HG03025 (cell line): ENCODE results near the gene RNF13.

Experiments used
- ATAC-seq: cut with Tn5 transposase; IDR thresholded peaks from one replicate; pipeline ENCODE4 v1.9.1; 2021; ENCODE audit warnings: mild to moderate bottlenecking, moderate library complexity; ENCODE audit not compliant: unreplicated experiment, low FRiP score

Gene RNF13, protein sequence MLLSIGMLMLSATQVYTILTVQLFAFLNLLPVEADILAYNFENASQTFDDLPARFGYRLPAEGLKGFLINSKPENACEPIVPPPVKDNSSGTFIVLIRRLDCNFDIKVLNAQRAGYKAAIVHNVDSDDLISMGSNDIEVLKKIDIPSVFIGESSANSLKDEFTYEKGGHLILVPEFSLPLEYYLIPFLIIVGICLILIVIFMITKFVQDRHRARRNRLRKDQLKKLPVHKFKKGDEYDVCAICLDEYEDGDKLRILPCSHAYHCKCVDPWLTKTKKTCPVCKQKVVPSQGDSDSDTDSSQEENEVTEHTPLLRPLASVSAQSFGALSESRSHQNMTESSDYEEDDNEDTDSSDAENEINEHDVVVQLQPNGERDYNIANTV

DNA sequence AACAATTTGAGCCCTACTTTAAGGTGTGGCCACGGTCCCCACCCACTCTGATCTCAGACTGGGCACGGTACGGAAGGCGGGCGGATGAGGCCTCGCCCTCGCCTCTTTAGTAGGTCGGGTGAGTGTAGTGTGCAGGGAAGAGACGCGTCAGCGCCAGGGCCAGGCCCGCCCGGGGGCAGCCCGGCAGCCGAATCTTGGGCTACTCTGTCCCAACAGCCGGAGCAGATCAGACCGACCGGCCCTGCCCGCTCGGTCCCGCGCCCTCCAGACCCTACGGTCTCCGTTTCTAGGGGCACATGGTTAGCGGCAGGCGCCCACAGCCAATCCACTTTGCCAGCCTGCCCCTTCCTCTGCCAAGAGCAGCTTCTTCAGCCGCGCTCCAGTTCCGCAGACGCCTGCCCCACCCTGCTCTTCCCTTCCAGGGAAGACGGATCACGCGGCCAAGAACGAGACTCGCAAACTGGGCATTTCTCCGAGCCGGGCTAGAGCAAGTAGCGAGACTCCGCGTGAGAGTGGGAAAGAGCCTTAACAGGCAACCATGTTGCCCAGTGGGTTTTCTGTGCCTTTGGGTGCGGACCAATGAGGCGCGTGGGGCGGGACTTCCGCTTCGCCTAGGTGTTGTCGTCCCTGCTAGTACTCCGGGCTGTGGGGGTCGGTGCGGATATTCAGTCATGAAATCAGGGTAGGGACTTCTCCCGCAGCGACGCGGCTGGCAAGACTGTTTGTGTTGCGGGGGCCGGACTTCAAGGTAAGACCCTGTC is at the start of gene RNF13:
Gene RNF13, plus strand, starts transcription at position 610 of the 761 bp plus-strand sequence. CDS start 32,812 bp downstream, outside the sequence.
- ATAC-seq, result peak; percentile 97

DNA sequence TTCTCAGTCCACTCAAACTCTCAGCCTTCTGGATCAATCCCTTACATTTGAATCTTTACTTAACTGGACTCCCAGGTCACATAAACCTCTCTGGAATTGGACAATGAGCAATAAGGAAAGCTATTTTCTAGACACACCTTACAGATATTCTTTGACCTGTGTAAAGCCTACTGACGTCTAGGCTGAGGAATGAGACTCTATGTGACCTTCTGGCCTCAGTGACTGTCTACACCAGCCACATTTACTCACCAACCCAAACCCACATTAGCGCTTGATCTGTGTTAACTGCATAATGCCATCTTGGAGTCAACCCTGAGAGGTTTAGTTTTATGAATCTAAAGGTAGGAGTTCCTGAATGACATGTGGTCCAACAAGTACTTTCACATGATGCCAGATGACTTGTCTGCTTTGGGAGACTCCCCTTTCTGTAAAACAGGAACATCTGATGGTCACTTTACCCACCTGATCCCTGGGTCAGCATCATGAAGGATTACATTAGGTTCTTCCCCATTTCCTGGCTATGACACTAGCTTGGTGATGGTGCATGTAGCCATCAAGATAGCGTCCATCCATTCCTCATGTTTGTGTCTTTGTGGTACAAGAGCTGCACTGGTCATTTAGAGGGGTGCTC is 49.3 kb upstream of the RNF13 start:
- no peak for ATAC-seq

DNA sequence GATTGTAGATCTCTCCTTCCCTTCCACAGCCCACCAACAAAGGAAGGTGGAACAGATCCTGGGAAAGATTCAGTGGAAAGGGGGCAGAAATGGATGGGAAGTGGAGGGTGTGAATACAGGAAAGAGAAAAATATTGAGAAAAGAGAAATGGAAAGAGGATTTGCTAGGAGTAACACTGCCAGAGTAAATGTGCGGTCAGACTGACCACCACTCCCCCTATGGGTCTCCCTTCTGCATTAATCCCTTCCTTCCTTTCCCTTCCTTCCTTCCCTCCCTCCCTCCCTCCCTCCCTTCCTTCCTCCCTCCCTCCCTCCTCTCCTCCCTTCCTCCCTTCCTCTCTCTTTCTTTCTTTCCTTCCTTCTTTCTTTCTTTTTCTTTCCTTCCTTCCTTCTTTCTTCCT is 48.7 kb upstream of the RNF13 start:
- ATAC-seq, result no peak

DNA sequence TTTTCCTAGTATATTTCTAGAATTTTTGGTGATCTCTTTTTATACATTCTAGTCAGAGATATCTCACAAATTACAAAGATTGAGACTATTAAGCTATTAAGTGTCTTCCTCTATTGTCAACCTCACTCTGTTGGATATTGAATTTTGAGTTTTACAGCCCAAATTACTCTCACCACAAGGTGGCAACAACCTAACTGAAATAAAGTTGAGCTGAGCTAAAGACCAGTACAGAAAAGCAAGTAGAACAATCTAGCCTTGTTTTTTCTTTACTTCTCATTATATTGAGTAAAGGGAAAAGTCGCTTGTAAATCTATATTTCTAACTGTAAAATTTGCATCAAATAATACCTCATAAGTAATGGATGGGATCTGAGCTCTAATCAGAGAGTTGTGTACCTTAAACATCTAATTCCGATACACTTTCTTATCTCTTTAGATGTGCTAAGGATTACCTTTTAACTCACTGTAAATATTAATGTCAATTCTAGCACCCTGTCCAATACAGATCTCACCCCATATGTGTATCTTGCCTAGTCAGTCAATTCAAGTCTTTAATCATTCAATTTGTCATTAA is 47.2 kb upstream of the RNF13 start:
- no peak for ATAC-seq

DNA sequence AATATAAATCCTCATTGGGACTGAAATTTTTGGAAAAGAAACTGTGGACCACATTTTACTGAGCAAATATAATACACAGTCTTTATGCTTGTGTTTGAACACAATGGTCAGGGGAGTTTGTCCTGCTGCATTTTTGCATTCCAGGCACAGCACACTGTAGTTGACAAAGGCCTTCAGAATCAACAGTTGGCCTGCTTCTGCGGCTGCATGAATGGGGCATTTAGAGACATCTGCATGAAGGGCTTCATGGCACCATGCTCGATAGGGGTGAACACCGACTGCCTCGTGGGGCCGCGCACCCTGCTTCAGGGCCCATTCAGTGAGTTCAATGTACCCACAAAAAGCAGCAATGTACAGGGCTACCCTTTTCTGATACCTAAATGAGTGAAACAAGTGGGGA is 45.3 kb upstream of the RNF13 start:
- no peak for ATAC-seq

DNA sequence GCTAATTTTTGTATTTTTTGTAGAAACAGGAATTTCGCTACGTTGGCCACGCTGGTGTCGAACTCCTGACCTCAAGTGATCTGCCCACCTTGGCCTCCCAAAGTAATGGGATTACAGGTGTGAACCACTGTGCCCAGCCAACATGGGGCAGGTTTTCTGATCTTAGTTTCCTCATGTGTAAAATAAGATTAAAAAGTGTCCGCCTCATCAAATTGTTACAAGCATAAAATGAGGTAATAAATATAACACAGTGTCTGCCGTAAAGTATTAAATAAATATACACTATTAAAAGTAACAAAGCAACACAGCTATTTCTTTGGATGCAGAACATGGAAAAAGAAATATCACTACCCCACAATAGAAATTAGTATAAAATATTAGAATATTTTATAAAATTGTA is 44.3 kb upstream of the RNF13 start:
- no peak for ATAC-seq

DNA sequence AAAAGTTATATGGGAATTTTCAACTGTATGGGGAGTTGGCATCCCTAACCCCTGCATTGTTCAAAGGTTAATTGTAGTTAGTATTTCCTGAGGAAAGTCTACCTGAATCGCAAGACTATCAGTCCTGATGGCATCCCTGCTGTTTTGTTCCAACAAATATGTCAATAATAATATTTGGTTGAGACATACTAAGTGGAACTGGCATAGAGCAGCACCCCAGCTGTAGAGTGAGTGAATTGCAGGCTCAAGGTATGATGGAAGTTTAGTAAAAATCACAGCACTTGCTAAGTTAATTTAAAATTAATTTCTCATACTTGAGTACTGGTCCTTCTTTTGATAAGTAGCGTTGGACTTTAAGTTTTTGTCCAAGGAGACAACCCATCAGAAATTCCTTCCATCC is 42.8 kb upstream of the RNF13 start:
- no peak for ATAC-seq

DNA sequence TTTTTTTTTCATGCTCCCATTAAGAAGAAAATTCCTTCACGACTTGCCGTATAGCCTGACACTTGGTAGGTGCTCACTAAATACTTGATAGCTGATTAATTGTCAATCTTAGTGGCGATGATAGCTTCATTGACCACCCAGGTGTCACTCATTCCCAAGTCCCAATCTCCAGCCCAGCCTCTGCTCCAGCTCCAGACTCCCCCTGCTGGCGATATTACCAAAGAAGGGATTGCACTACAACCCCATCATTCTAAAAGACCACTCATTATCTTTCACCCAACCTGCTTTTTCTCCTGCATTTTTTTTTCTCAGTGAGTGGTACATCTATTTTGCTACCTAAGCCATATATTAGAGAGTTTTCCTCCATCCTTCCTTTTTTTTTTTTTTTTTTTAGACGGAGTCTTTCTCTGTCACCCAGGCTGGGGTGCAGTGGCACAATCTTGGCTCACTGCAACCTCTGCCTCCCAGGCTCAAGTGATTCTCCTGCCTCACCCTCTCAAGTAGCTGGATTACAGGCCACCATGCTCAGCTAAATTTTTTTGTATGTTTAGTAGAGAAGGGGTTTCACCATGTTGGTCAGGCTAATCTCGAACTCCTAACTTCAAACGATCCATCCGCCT is 41.3 kb upstream of the RNF13 start:
- ATAC-seq, result no peak

DNA sequence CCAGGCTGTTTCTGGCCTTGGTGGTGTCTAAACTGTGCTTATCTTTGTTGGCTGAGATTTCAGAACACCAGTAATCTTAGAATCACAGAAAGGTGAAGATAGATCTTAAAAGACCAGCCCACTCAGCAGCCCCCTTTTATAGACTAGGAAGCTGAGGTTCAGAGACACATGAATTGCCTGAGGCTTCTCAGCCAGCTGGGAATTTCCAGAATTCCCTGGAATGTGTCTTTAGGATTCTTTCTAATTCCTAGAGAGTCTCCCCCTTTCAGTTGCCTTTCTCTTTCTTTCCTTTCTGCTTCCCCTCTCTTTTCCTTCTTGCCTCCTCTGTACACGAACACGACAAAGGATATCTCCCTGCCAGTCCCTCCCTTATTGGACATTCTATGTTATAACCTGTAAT is 40.2 kb upstream of the RNF13 start:
- ATAC-seq, result no peak

DNA sequence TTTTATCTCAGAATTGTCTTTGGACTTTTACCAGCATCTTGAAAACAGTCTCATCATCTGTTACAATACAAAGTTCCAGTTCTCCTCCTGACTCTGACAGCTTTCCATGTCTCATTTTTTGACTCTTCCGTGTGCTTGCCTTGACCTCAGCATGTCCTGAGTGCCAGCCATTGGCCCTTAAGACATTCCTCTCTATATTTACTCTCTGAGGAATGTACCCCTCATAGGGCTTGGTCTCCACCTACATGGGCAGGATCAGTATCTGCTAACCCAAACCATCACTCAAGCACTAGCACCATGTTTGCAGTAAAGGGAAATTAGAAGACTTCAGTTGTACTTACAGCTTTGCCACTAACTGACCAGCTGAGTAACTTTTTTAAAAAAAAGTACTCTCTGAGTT is 36.8 kb upstream of the RNF13 start:
- no peak for ATAC-seq

DNA sequence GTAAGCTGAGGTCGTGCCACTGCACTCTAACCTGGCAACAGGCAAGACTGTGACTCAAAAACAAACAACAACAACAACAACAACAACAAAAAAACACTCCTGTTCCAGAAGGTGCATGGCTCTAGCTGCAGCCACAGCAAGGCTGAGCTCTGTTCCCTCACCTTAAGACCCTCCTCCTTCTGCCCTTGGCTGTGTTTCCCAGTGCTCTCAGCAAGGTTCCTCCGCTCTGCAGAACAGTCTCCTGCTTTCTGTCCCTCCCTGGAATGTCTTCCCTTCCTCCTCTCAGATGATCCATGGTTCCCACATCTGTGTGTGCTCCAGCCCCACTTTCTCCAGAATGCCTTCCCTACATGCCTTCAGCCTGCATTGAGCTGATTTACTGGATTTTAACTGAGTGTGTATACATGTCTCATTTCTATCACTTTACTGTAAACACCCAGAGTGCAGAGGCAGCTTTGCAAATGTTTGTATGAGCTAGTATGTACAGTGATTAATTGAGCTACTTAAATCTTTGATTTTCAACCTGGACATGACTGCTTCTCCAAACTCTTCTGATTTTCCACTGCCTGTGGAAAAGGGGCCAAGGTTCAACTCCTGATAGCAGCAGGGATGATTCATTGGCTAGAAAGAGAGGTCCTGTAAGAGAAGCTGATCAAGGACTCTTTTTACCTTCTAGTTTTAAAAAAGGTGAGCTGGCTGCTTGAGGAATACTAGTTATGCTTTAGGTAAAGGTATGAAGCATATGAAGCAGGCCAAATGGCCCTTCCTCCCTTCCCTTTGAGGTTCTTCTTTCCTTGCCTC is 35.4 kb upstream of the RNF13 start:
- ATAC-seq, result no peak

DNA sequence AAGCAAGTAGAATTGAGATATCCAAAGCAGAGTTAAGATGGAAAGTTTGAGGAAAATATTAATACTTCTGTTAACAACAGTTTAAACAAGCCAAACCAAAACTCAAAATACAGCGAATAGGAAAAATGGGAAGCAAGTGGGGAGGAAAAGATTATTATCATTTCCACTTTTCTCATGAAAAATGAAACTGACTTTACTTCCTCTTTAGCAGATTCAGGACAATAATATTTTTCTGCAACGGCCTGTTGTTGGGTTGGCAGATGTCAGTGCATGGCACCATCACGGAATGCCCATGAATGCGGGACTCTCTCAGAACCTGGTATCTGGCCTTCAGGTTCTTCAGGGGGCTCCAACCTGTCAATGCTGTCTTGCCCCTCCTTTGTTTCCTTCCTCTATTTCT is 31.8 kb upstream of the RNF13 start:
- no peak for ATAC-seq

DNA sequence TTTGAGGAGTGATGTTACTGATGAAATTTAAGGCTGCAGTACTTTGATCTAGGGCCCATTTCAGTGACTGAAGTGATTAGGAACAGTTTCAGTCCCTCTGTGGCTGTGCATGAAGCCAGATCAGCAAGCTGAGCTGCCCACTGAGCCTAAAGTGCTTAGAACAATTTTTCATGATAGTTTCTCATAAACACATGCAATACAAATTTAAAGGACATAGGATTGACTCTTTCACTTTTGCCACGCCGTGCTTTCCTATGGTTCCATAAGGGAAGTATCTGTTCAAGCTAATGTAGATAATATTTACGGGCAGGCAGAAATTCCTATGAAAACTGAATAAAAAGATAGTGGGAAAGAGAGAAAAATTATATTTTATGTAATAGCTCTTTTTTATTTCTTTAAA is 31.3 kb upstream of the RNF13 start:
- ATAC-seq, result no peak

DNA sequence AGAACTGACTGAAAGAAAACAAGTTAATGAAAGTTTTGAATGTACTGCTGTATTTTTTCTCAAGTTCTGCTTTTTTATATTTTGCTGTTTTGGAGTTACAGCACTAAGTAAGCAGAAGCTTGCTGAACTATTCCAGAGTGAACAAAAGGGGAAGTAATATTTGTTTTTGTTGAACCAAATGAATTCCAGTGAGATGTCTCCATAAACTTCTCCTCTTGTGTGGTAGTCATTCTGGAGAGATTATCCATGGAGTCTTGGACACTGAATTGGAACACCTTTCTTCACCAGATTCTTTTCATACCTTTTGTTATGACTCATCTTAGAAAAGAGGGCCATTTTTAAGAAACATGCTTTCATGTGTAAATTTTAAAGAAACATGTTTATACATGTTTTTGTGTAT is 29.4 kb upstream of the RNF13 start:
- no peak for ATAC-seq

DNA sequence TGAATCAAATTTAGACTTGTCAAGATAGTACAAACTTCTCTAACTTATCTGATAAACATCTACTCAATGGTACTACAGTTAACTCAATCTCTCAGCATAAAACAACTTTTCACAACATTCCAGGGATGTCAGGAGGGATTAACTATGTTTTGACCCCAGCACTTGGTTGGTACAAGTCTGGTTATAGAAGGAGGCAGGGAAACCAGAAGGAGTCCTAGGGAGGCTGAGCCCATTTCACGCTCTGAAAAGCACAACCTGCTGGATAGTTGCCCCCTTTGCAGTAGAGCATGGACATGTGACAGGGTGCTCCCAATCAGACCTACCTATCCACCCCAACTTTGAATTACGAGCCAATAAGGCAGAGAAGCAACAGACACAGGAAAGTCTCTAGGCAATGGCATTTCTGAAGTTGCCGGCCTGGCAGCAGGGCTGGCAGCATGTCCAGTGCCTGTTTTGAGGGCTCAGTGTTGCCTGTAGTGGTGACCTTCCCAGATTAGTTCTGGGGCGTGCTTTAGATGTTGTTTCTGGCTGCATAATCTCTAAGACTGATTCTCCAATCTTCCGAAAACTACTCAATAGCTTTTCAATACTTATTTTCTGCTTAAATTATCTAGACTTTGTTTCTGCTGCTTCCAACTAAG is 28.8 kb upstream of the RNF13 start:
- ATAC-seq, result no peak

DNA sequence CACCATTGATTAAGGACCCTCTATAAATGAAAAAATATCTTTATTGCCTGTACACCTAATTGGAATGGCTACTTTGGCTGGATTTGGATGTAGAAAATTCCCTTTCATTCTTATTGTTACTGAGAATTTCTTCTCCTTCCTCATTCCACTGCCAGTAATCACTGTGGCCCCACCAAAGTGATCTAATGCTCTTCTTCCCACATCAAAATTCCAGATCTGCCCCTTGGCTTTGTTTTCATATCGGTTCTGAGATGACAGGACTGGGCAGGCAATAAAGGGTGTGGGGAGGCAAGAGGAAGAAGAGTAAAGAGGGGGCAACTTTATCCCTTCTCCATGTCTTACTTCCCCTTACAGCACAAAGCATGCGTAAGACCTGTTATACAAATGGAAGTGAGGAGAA is 22.7 kb upstream of the RNF13 start:
- no peak for ATAC-seq

DNA sequence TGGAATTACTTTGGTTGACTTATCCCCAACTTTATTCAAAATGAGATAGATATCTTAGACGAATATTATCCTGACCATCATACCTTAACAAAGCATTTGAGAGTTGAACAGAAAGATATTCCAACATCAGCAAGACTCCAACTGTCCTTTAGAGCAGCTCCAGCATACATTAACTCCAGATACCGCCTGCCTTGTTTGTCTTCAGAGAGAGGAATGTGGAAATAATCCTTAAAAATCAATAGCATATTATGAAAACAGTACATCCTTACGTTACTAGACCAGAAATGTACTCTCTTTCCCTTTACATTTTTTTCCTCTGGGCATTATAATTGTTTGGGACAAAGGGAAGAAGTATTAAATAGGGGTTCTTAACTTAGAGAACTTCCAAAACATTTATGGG is 22.3 kb upstream of the RNF13 start:
- ATAC-seq, result no peak

DNA sequence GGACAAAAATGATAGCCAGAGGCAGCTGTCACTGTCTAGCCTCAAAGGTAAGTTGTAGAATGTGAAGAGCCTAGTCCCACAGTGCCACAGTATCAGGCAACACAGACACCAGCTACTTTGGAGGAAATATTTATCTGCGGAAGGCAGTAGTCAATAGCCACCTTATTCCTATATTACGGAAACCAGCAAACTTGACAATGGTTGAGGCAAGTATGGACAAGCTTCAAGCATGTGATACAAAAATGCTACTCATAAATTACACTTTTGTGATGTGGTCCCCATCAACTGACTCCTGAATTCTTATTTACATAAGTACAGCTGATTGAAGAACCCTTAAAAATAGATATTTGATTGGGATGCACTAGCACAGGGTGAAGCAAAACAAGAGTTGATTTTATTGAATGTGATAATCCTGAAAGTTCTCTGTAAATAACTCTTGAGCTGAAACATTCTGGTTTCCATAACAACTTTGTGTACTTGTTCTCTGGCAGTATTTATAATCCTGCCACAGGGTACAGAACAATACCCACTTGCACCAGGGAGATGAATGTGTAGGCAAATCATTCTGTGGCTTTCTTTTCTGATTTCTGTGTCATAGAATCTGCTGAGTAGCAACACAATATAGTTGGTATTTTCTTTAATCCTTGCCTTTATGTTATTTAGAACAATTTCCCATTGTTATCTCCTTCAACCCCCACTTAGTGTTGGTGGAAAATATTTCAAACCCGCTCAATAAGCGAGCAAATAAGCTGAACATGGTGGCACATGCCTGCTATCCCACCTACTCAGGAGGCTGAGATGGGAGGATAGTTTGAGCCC is 20.4 kb upstream of the RNF13 start, which contains the start of gene ANKUB1:
Gene ANKUB1, minus strand, starts transcription at position 103 of the 819 bp plus-strand sequence. CDS start 188 bp downstream, outside the sequence.
- ATAC-seq, result no peak
